Panc1 (cell line): ENCODE results near the gene TMEM123.

Experiments used
- TCF7L2 ChIP-seq: IDR thresholded peaks from 2 replicates; pipeline ENCODE4 v1.6.1; 2011; ENCODE audit warnings: mild to moderate bottlenecking, low read depth, low read length, inconsistent platforms
- TF ChIP-seq, protein P1 (sequence below): fragments of 450-650 bp; IDR thresholded peaks from 2 replicates; pipeline ENCODE4 v1.5.1; 2017; ENCODE audit warnings: mild to moderate bottlenecking

DNA sequence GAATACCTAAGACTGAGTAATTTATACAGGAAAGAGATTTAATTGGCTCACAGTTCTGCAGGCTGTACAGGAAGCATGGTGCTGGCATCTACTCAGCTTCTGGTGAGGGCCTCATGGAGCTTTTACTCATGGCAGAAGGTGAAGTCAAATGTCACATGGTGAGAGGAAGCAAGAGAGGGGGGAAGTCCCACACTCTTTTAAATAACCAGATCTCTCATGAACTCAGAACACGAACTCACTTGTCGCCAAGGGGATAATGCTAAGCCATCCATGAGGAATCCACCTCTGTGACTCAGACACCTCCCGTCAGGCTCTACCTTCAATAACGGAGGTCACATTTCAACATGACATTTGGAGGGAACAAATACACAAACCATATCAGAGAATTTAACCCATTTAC lies 63.3 kb downstream of the TMEM123 start:
- TF ChIP-seq, protein P1, sequence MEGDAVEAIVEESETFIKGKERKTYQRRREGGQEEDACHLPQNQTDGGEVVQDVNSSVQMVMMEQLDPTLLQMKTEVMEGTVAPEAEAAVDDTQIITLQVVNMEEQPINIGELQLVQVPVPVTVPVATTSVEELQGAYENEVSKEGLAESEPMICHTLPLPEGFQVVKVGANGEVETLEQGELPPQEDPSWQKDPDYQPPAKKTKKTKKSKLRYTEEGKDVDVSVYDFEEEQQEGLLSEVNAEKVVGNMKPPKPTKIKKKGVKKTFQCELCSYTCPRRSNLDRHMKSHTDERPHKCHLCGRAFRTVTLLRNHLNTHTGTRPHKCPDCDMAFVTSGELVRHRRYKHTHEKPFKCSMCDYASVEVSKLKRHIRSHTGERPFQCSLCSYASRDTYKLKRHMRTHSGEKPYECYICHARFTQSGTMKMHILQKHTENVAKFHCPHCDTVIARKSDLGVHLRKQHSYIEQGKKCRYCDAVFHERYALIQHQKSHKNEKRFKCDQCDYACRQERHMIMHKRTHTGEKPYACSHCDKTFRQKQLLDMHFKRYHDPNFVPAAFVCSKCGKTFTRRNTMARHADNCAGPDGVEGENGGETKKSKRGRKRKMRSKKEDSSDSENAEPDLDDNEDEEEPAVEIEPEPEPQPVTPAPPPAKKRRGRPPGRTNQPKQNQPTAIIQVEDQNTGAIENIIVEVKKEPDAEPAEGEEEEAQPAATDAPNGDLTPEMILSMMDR, result no peak
- TF ChIP-seq TCF7L2, result no peak
